Measurements from ENCODE around the gene THOC5.

The THOC5 gene

DNA sequence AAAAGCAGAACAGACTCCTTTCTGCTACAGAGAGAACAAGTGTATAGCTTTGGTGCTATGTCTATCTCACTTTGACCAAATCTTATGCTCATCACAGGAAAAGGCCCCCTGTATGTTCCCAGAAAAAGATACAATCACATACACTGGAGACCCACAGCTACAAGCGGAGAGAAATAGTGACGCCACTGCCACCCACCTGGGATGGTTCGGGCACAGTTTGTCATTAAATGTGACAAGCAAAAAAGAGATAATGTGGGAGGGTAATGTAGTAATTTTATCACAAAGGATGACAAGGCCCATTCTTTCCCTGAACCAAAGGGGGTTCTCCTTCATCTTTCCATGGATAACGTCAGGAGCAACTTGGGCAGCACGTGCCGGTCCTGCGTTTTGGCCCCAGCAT, 32.0 kb downstream of the THOC5 start:
- no peak for DNase-seq (ENCODE audit: low read depth in 1 of 2, low spot score in 1 of 2)
- no peaks in the 10 kb centered on the region for H3K27me3 ChIP-seq (ENCODE audit: insufficient read depth, poor library complexity, severe bottlenecking)
- no peak overlapping the region for H3K4me3 ChIP-seq (replicated peaks; ENCODE audit: insufficient read depth, low read length)
- no peak for TF ChIP-seq SPI1 (IDR thresholded peaks at IDR 0.05; ENCODE audit: borderline replicate concordance, low read depth)
- no peak for TF ChIP-seq CTCF (IDR thresholded peaks at IDR 0.05; ENCODE audit: insufficient read depth, low read length)
- no peak for TF ChIP-seq POLR2AphosphoS5 (IDR thresholded peaks at IDR 0.05; ENCODE audit: low read depth)
- TF ChIP-seq GABPA (IDR thresholded peaks at IDR 0.05; ENCODE audit: low read depth): no peak
- TF ChIP-seq, protein P1, sequence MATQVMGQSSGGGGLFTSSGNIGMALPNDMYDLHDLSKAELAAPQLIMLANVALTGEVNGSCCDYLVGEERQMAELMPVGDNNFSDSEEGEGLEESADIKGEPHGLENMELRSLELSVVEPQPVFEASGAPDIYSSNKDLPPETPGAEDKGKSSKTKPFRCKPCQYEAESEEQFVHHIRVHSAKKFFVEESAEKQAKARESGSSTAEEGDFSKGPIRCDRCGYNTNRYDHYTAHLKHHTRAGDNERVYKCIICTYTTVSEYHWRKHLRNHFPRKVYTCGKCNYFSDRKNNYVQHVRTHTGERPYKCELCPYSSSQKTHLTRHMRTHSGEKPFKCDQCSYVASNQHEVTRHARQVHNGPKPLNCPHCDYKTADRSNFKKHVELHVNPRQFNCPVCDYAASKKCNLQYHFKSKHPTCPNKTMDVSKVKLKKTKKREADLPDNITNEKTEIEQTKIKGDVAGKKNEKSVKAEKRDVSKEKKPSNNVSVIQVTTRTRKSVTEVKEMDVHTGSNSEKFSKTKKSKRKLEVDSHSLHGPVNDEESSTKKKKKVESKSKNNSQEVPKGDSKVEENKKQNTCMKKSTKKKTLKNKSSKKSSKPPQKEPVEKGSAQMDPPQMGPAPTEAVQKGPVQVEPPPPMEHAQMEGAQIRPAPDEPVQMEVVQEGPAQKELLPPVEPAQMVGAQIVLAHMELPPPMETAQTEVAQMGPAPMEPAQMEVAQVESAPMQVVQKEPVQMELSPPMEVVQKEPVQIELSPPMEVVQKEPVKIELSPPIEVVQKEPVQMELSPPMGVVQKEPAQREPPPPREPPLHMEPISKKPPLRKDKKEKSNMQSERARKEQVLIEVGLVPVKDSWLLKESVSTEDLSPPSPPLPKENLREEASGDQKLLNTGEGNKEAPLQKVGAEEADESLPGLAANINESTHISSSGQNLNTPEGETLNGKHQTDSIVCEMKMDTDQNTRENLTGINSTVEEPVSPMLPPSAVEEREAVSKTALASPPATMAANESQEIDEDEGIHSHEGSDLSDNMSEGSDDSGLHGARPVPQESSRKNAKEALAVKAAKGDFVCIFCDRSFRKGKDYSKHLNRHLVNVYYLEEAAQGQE (IDR thresholded peaks at IDR 0.05; ENCODE audit: insufficient replicate concordance, low read depth): no peak
- H3K27ac ChIP-seq (replicated peaks): no peak overlapping the region

GRCh38 chr22:29520851-29521250, 32.7 kb downstream of the THOC5 start:
- Histone ChIP-seq H3K27me3 (ENCODE audit: insufficient read depth, poor library complexity, severe bottlenecking) (no peaks in the 10 kb centered on the region), H3K27ac (replicated peaks) (no peak overlapping the region), H3K4me3 (replicated peaks; ENCODE audit: insufficient read depth, low read length) (no peak overlapping the region)
- TF ChIP-seq GABPA (IDR thresholded peaks at IDR 0.05; ENCODE audit: low read depth) (no peak), POLR2AphosphoS5 (IDR thresholded peaks at IDR 0.05; ENCODE audit: low read depth) (no peak), CTCF (IDR thresholded peaks at IDR 0.05; ENCODE audit: insufficient read depth, low read length) (no peak), SPI1 (IDR thresholded peaks at IDR 0.05; ENCODE audit: borderline replicate concordance, low read depth) (no peak)
- TF ChIP-seq, protein P1 (IDR thresholded peaks at IDR 0.05; ENCODE audit: insufficient replicate concordance, low read depth): no peak
- DNase-seq (ENCODE audit: low read depth in 1 of 2, low spot score in 1 of 2): no peak

DNA sequence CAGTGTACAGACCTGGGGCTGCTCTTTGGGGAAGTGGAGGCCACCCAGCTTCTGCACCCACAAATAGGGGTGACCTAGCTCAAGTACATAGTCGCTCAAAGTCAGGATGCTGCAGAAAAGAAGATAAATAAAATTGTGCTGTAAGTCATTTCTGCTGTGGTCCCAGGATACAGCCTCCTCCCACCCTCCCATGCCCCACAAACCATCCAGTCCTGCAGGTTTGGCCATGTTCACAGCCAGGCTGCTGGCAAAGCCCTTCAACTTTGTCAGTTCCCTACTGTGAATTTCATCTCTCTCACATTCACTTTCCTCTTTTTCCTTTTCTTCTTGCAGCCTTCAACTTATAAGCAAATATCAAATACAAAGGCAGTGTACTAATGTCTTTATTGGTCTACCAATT, 33.6 kb downstream of the THOC5 start:
- Histone ChIP-seq H3K27ac (replicated peaks) (no peak overlapping the region), H3K4me3 (replicated peaks; ENCODE audit: insufficient read depth, low read length) (no peak overlapping the region), H3K27me3 (ENCODE audit: insufficient read depth, poor library complexity, severe bottlenecking) (no peaks in the 10 kb centered on the region)
- TF ChIP-seq CTCF (IDR thresholded peaks at IDR 0.05; ENCODE audit: insufficient read depth, low read length): no peak
- no peak for TF ChIP-seq POLR2AphosphoS5 (IDR thresholded peaks at IDR 0.05; ENCODE audit: low read depth)
- TF ChIP-seq, protein P1 (IDR thresholded peaks at IDR 0.05; ENCODE audit: insufficient replicate concordance, low read depth): no peak
- TF ChIP-seq GABPA (IDR thresholded peaks at IDR 0.05; ENCODE audit: low read depth): no peak
- TF ChIP-seq SPI1 (IDR thresholded peaks at IDR 0.05; ENCODE audit: borderline replicate concordance, low read depth): no peak
- no peak for DNase-seq (ENCODE audit: low read depth in 1 of 2, low spot score in 1 of 2)
